GM12873 (cell line): ENCODE data around the gene TMIE.

ENCODE experiments used
- TF ChIP-seq, protein P1 (sequence below): IDR thresholded peaks from 2 replicates; pipeline ENCODE4 v1.5.1; 2012; ENCODE audit warnings: low read depth, mild to moderate bottlenecking, moderate library complexity, low read length, control low read depth; ENCODE audit not compliant: insufficient read depth; ENCODE audit errors: missing control alignments

The TMIE gene

DNA sequence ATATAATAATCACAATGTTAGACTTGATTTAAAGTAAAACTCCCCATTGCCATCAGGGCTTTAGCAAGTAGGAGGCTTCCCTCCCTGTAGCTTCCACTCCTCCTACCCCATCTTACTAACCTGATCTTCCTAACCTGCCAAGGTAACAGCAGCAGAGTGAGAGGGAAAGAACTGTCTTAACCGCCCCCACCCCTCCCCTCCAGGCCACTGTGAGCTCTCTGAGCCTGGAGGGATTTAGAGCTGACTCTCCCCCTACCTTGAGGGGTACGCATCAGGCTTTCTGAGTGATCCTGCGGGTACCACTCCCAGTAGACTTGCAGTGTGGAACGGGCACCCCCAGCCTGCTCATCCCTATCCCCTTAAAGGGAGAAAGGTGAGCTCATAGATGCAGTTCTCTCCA, 27.8 kb downstream of the TMIE start:
- TF ChIP-seq, protein P1, sequence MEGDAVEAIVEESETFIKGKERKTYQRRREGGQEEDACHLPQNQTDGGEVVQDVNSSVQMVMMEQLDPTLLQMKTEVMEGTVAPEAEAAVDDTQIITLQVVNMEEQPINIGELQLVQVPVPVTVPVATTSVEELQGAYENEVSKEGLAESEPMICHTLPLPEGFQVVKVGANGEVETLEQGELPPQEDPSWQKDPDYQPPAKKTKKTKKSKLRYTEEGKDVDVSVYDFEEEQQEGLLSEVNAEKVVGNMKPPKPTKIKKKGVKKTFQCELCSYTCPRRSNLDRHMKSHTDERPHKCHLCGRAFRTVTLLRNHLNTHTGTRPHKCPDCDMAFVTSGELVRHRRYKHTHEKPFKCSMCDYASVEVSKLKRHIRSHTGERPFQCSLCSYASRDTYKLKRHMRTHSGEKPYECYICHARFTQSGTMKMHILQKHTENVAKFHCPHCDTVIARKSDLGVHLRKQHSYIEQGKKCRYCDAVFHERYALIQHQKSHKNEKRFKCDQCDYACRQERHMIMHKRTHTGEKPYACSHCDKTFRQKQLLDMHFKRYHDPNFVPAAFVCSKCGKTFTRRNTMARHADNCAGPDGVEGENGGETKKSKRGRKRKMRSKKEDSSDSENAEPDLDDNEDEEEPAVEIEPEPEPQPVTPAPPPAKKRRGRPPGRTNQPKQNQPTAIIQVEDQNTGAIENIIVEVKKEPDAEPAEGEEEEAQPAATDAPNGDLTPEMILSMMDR = no peak

DNA sequence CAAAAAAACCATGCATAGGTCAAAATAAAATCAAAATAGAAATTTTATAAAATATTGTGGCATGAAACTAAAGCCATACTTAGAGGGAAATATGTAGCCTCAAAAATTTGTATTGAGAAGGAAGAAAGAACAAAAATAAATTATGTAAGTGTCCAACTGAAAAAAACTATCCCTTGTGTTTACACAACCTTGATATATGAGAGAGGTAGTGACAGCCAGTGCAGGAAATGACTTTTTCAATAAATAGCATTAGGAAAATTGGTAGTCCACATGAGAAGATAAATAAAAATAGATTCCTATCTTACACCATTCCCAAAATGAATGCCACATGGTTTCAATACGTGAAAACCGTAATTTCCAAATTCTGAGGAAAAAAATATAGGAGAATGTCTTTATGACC, 29.6 kb downstream of the TMIE start:
- TF ChIP-seq, protein P1 = no peak

DNA sequence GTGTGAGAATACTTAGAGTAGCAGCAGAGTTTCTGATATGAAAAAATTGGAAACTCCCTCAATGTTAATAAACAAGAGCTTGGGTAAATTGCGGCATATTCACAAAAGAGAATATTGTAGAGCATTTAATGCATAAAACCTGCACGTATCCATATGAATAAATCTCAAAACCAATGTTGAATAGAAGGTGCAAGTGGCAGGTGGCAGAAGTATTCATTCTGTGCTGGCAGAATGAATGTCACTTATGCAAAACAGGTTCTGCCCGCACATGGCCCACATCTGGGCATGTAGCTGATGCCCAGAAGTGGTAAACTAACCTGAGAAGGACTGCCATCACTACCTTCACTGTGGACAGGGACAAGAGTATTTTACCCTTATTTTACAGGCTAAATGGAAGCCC, 30.6 kb downstream of the TMIE start:
- TF ChIP-seq, protein P1 = no peak

DNA sequence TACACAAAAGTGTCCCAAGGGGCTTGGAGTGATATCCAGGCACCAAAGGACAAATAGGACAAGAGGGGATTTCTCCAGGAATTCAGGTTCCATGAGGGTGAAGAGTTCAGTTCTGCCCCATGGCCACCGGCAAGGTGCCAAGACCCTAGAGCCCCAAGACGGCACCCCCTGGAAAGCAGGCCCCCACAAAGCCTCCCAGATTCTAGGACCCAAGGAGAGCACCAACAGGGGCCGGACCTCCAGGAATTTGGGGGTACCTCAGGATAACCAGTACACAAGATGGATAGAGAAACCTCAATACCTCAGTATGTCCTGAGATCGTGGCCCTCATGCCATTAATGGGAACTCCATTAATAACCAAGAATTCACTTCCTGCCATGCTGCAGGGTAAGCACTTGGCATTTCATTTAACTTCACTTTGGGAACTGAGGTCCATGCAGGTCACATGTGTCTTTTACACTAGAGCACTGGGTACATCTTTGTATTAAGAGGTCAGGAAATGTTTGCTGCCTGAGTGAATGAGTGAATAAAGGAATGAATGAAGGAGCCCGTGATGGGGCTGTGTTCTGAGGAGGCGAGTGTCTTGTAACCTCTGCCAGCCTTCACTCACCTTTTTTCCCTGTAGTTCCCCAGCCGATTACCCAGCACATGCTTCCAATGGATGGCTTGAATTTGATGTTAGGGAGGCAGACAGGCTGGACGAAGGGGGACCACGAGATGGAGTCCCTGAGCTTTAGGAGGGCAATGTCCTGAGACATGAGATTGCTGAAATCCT, 32.0 kb downstream of the TMIE start:
- TF ChIP-seq, protein P1 = no peak

DNA sequence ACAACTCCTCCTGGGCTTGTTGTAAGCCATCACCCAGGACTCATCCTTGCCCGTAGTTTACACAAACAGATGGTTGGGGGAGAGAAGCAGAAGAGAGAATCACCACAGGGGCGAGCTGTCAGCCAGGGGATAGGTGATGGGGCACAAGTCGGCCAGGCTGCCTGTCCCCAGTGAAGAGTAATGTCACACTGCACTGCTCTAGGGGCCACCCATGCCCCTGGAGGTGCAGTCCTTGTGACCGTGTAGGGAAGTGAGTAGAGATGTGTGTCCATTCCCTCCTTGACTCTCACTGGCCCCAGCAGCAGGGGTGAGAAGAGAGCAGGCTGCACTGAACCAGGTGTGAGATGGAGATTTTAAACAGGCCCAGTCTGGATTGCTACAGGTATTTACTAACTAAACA, 33.6 kb downstream of the TMIE start:
- TF ChIP-seq, protein P1 = no peak

DNA sequence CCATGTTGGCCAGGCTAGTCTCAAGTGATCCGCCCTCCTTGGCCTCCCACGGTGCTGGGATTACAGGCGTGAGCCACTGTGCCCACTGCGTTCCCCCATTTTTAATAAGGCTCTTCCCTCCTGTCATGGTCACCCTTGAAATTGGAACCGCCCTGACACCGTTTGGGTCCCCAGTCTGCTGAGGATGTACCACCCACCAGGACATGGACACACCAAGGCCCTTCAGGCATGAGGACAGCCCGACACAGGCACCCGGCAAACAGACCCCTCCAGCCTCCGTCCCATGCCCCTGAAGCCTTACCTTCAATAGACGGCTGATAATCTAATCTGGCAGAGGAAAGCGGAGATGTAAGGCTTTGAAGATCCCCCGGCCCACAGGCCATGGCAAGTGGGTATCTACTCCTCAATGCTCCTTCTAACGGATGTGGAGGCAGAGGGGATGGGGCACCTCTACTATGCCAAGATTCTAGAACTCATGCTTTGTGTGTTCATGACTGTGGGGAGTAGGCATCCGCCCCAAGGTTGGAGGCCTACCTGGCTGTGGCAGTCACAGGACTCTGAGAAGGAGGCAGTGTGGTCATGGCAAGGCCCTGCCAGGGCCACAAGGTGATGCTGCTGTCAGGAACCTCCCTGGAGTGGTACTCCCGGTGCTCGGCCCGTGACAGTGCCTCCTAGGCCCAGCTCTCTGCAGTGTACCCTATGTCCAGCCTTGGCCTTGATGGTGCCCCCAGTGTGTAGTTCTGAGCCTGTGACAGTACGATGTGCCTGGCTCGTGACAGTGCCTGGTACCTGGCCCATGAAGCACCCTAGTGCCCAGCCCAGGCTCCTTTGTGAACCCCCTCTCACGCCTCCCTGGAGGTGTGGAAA, 35.0 kb downstream of the TMIE start:
- TF ChIP-seq, protein P1 = no peak

DNA sequence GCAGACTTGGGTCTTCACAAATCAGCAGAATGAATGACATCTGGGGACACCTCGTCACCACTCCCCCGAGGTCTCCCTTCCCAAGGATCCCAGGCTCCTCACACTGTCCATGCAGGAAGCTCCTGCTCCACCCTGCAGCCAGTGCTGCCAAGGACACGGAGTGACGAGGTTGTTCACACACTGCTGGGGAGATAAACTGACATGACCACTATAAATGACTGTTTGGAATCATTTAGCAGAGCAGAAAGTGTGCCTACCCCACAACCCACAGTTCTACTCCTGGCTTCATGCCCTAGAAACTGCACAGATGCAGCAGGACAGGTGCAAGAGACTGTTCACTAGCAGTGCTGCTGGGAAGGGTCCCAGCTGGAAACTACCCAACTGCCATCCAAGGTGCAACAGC, 36.1 kb downstream of the TMIE start:
- TF ChIP-seq, protein P1 = no peak
